Esophagus squamous epithelium (tissue), 4 donors: ENCODE data around the gene HECW1.

ENCODE experiments used
- POLR2A ChIP-seq, 4 donors: fragments of 450-650 bp; IDR thresholded peaks; one replicate each; pipeline ENCODE4 v1.6.1; 2017; ENCODE audit warnings: antibody characterized with exemption in 4 of 4, mild to moderate bottlenecking in 4 of 4, moderate library complexity in 3 of 4
- TF ChIP-seq, protein P1 (sequence below), 6 experiments: fragments of 450-650 bp in 4 of 6; fragments of 200-600 bp in 2 of 6; sonication (generic) in 2 of 6; IDR thresholded peaks; one replicate each; pipeline ENCODE4 v1.5.1; 2016 to 2019; ENCODE audit warnings: antibody characterized with exemption in 6 of 6, mild to moderate bottlenecking in 4 of 6, moderate library complexity in 4 of 6

- TF ChIP-seq, protein P1, sequence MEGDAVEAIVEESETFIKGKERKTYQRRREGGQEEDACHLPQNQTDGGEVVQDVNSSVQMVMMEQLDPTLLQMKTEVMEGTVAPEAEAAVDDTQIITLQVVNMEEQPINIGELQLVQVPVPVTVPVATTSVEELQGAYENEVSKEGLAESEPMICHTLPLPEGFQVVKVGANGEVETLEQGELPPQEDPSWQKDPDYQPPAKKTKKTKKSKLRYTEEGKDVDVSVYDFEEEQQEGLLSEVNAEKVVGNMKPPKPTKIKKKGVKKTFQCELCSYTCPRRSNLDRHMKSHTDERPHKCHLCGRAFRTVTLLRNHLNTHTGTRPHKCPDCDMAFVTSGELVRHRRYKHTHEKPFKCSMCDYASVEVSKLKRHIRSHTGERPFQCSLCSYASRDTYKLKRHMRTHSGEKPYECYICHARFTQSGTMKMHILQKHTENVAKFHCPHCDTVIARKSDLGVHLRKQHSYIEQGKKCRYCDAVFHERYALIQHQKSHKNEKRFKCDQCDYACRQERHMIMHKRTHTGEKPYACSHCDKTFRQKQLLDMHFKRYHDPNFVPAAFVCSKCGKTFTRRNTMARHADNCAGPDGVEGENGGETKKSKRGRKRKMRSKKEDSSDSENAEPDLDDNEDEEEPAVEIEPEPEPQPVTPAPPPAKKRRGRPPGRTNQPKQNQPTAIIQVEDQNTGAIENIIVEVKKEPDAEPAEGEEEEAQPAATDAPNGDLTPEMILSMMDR (IDR thresholded peaks at IDR 0.05): no peak
- no peak for TF ChIP-seq POLR2A (IDR thresholded peaks at IDR 0.05)
Measured at GRCh38 chr7:43121973-43122372, 9.5 kb downstream of the HECW1 start.
